ENCODE results near the gene FBXO2.

The FBXO2 gene

GRCh38 chr1:11651017-11651416 lies 3.2 kb downstream of the FBXO2 start:
- DNase-seq = no peak

GRCh38 chr1:11650331-11650991 lies 3.8 kb downstream of the FBXO2 start:
- DNase-seq = peak; percentile 87

- no peak for DNase-seq
Measured at GRCh38 chr1:11649624-11650330, 4.5 kb downstream of the FBXO2 start.

- DNase-seq = no peak
Measured at GRCh38 chr1:11649237-11649623, 5.0 kb downstream of the FBXO2 start.

GRCh38 chr1:11648732-11649158 lies 5.5 kb downstream of the FBXO2 start:
- DNase-seq = no peak

- DNase-seq = no peak
Measured at GRCh38 chr1:11648039-11648438, 6.2 kb downstream of the FBXO2 start.

- no peak for DNase-seq
Measured at GRCh38 chr1:11647333-11647732, 6.9 kb downstream of the FBXO2 start.

- no peak for DNase-seq
Measured at GRCh38 chr1:11646317-11646716, 7.9 kb downstream of the FBXO2 start.

GRCh38 chr1:11645670-11646265 lies 8.5 kb downstream of the FBXO2 start:
- DNase-seq = peak; percentile 86

GRCh38 chr1:11645270-11645669 lies 9.0 kb downstream of the FBXO2 start:
- no peak for DNase-seq

GRCh38 chr1:11643782-11644181 lies 10.4 kb downstream of the FBXO2 start:
- DNase-seq = no peak

GRCh38 chr1:11642418-11643017 lies 11.7 kb downstream of the FBXO2 start:
- peak; percentile 81 for DNase-seq

GRCh38 chr1:11641776-11642305 lies 12.4 kb downstream of the FBXO2 start:
- no peak for DNase-seq

- DNase-seq = no peak
Measured at GRCh38 chr1:11640944-11641343, 13.3 kb downstream of the FBXO2 start.

GRCh38 chr1:11640101-11640500 lies 14.1 kb downstream of the FBXO2 start:
- DNase-seq = no peak

GRCh38 chr1:11639372-11639771 lies 14.9 kb downstream of the FBXO2 start:
- DNase-seq = no peak

- DNase-seq = no peak
Measured at GRCh38 chr1:11638121-11638520, 16.1 kb downstream of the FBXO2 start.

- no peak for DNase-seq
Measured at GRCh38 chr1:11634365-11635192, 19.6 kb downstream of the FBXO2 start.

- DNase-seq = no peak
Measured at GRCh38 chr1:11629184-11630016, 24.8 kb downstream of the FBXO2 start.

- no peak for DNase-seq
Measured at GRCh38 chr1:11628767-11629166, 25.5 kb downstream of the FBXO2 start.

GRCh38 chr1:11626551-11626950 lies 27.7 kb downstream of the FBXO2 start:
- no peak for DNase-seq

GRCh38 chr1:11623702-11624101 lies 30.5 kb downstream of the FBXO2 start:
- DNase-seq = no peak

All from OCI-M1 (cell line).